SK-N-SH treated with all-trans-retinoic acid at 6 μM for 48 hours (cell line): ENCODE results near the gene RPS6KA2.

Experiments
- ARNTL ChIP-seq: fragments of 450-650 bp; formaldehyde crosslinking; IDR thresholded peaks from 2 replicates; pipeline ENCODE4 v1.5.0; 2020; ENCODE audit warnings: low read depth, mild to moderate bottlenecking, moderate library complexity, borderline replicate concordance
- BACH2 ChIP-seq: fragments of 250-450 bp; sonication (Bioruptor Pico); IDR thresholded peaks from 2 replicates; pipeline ENCODE4 v1.9.0; 2021; ENCODE audit warnings: mild to moderate bottlenecking, borderline replicate concordance
- ISL1 ChIP-seq: fragments of 250-450 bp; sonication (Bioruptor Pico); IDR thresholded peaks from 2 replicates; pipeline ENCODE4 v2.1.2; 2022; ENCODE audit warnings: mild to moderate bottlenecking, moderate library complexity
- OSR1 ChIP-seq: fragments of 250-450 bp; sonication (Bioruptor Pico); IDR thresholded peaks from 2 replicates; pipeline ENCODE4 v1.8.0; 2022; ENCODE audit warnings: moderate library complexity, mild to moderate bottlenecking, inconsistent platforms
- PPARA ChIP-seq: fragments of 250-450 bp; sonication (Bioruptor Pico); IDR thresholded peaks from 2 replicates; pipeline ENCODE4 v1.5.0; 2020; ENCODE audit warnings: mild to moderate bottlenecking, borderline replicate concordance
- RARB ChIP-seq: fragments of 250-450 bp; sonication (Bioruptor Pico); IDR thresholded peaks from 2 replicates; pipeline ENCODE4 v1.8.0; 2021; ENCODE audit warnings: mild to moderate bottlenecking, moderate library complexity
- SNAI2 ChIP-seq: fragments of 250-450 bp; sonication (Bioruptor Pico); IDR thresholded peaks from 2 replicates; pipeline ENCODE4 v1.5.0; 2020; ENCODE audit warnings: mild to moderate bottlenecking, moderate library complexity
- ZC3H10 ChIP-seq: fragments of 250-450 bp; sonication (Bioruptor Pico); IDR thresholded peaks from 2 replicates; pipeline ENCODE4 v1.5.1; 2021; ENCODE audit warnings: mild to moderate bottlenecking, moderate library complexity
- ZFP3 ChIP-seq: fragments of 250-450 bp; sonication (Bioruptor Pico); IDR thresholded peaks from 2 replicates; pipeline ENCODE4 v1.5.0; 2020; ENCODE audit warnings: mild to moderate bottlenecking, moderate library complexity
- ZFP30 ChIP-seq: fragments of 450-650 bp; formaldehyde crosslinking; IDR thresholded peaks from 2 replicates; pipeline ENCODE4 v1.5.0; 2022; ENCODE audit warnings: mild to moderate bottlenecking, moderate library complexity
- TF ChIP-seq, protein P1 (sequence below): fragments of 250-450 bp; sonication (Bioruptor Pico); IDR thresholded peaks from 2 replicates; pipeline ENCODE4 v1.5.1; 2021; ENCODE audit warnings: mild to moderate bottlenecking, moderate library complexity
- TF ChIP-seq, protein P2 (sequence below): fragments of 250-450 bp; sonication (Bioruptor Pico); IDR thresholded peaks from 2 replicates; pipeline ENCODE4 v1.5.1; 2020; ENCODE audit warnings: low read depth, mild to moderate bottlenecking, moderate library complexity
- TF ChIP-seq, protein P3 (sequence below): fragments of 250-450 bp; sonication (Bioruptor Pico); IDR thresholded peaks from 2 replicates; pipeline ENCODE4 v1.8.0; 2020; ENCODE audit warnings: mild to moderate bottlenecking, moderate library complexity, borderline replicate concordance
- TF ChIP-seq, protein P4 (sequence below): fragments of 250-450 bp; sonication (Bioruptor Pico); IDR thresholded peaks from 2 replicates; pipeline ENCODE4 v1.5.0; 2020; ENCODE audit warnings: mild to moderate bottlenecking, moderate library complexity

DNA sequence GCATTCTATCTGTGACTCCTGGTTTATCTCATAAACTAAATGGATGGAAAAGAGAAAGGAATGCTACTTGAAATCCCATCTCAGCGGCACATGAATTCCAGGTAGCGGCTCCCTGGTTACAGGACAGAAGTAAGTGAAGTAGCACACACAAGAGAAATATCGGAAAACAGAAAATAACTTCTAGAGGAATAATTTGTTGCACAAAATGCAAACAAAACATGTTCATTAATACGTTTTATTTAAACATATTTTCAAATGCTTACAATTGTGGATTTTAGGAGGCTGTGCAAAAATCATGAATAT is 26.5 kb upstream of the RPS6KA2 start:
- no peak for TF ChIP-seq BACH2 (CRISPR knock-in tag)
- no peak for TF ChIP-seq ZFP30 (CRISPR knock-in tag)
- TF ChIP-seq, protein P1, sequence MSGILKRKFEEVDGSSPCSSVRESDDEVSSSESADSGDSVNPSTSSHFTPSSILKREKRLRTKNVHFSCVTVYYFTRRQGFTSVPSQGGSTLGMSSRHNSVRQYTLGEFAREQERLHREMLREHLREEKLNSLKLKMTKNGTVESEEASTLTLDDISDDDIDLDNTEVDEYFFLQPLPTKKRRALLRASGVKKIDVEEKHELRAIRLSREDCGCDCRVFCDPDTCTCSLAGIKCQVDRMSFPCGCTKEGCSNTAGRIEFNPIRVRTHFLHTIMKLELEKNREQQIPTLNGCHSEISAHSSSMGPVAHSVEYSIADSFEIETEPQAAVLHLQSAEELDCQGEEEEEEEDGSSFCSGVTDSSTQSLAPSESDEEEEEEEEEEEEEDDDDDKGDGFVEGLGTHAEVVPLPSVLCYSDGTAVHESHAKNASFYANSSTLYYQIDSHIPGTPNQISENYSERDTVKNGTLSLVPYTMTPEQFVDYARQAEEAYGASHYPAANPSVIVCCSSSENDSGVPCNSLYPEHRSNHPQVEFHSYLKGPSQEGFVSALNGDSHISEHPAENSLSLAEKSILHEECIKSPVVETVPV (CRISPR knock-in tag): peak; percentile 85; the same call in 1 of the 2 replicates
- TF ChIP-seq ARNTL (CRISPR knock-in tag): no peak
- TF ChIP-seq ZFP3 (CRISPR knock-in tag): no peak
- TF ChIP-seq ZC3H10: no peak
- TF ChIP-seq, protein P2, sequence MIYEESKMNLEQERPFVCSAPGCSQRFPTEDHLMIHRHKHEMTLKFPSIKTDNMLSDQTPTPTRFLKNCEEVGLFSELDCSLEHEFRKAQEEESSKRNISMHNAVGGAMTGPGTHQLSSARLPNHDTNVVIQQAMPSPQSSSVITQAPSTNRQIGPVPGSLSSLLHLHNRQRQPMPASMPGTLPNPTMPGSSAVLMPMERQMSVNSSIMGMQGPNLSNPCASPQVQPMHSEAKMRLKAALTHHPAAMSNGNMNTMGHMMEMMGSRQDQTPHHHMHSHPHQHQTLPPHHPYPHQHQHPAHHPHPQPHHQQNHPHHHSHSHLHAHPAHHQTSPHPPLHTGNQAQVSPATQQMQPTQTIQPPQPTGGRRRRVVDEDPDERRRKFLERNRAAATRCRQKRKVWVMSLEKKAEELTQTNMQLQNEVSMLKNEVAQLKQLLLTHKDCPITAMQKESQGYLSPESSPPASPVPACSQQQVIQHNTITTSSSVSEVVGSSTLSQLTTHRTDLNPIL (CRISPR knock-in tag): no peak
- TF ChIP-seq RARB (CRISPR knock-in tag): no peak
- TF ChIP-seq SNAI2: no peak
- TF ChIP-seq, protein P3, sequence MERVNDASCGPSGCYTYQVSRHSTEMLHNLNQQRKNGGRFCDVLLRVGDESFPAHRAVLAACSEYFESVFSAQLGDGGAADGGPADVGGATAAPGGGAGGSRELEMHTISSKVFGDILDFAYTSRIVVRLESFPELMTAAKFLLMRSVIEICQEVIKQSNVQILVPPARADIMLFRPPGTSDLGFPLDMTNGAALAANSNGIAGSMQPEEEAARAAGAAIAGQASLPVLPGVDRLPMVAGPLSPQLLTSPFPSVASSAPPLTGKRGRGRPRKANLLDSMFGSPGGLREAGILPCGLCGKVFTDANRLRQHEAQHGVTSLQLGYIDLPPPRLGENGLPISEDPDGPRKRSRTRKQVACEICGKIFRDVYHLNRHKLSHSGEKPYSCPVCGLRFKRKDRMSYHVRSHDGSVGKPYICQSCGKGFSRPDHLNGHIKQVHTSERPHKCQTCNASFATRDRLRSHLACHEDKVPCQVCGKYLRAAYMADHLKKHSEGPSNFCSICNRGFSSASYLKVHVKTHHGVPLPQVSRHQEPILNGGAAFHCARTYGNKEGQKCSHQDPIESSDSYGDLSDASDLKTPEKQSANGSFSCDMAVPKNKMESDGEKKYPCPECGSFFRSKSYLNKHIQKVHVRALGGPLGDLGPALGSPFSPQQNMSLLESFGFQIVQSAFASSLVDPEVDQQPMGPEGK (CRISPR knock-in tag): no peak
- TF ChIP-seq PPARA (CRISPR knock-in tag): no peak
- no peak for TF ChIP-seq OSR1 (CRISPR knock-in tag)
- TF ChIP-seq ISL1 (CRISPR knock-in tag): no peak
- TF ChIP-seq, protein P4, sequence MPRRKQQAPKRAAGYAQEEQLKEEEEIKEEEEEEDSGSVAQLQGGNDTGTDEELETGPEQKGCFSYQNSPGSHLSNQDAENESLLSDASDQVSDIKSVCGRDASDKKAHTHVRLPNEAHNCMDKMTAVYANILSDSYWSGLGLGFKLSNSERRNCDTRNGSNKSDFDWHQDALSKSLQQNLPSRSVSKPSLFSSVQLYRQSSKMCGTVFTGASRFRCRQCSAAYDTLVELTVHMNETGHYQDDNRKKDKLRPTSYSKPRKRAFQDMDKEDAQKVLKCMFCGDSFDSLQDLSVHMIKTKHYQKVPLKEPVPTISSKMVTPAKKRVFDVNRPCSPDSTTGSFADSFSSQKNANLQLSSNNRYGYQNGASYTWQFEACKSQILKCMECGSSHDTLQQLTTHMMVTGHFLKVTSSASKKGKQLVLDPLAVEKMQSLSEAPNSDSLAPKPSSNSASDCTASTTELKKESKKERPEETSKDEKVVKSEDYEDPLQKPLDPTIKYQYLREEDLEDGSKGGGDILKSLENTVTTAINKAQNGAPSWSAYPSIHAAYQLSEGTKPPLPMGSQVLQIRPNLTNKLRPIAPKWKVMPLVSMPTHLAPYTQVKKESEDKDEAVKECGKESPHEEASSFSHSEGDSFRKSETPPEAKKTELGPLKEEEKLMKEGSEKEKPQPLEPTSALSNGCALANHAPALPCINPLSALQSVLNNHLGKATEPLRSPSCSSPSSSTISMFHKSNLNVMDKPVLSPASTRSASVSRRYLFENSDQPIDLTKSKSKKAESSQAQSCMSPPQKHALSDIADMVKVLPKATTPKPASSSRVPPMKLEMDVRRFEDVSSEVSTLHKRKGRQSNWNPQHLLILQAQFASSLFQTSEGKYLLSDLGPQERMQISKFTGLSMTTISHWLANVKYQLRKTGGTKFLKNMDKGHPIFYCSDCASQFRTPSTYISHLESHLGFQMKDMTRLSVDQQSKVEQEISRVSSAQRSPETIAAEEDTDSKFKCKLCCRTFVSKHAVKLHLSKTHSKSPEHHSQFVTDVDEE (CRISPR knock-in tag): no peak
